ENCODE measurements around the gene FAM78A.
"Not testable (repeated sequence)": the region's sequence is repeated elsewhere in the genome, so short reads cannot be mapped to it uniquely, and the experiment has no call there.

The FAM78A gene

GRCh38 chr9:131275332-131276093, 797 bp downstream of the FAM78A start:
- Histone ChIP-seq H3K4me3 (ENCODE audit: low read length in 2 of 2) (peak overlapping the region; percentile 72 to 80), H3K9ac (ENCODE audit: low read depth in 1 of 2, low read length in 2 of 2) (peak overlapping the region; percentile 65 to 81)

DNA sequence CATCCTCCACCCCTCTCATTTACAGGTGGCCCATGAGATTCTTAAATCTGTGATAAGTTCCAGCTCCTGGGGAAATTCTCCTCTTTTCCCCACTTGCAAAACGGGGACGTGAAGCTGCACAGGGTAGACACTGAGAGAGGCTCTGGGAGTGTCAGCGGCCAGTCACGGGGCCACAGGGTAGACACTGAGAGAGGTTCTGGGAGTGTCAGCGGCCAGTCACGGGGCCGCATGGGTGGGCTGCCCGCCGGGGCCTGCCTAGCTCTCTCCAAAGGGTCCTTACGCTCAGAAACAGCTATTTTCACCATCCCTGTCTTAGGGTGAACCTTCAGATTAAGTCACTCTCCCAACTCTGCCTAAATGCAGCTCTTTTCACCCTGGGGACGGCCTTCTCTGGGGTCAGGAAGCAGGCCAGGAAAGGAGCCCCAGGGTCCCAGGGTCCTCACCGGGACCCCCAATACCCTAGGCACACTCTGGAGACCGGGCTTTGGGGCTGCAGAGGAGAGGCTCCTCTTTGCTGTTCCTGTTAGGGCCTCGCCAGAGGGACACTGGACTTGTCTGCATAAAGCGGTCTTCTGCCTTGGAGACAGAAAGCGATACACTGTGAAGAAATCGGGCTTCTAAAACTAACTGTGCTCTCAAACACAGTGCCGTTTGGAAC, 1.5 kb downstream of the FAM78A start:
- peaks cover 7 to 10% of the 10 kb centered on the region in 2 donors for H3K27me3 ChIP-seq (ENCODE audit: control insufficient read depth in 2 of 2, insufficient read depth in 2 of 2, low read length in 2 of 2)
- no peaks in the 10 kb centered on the region for H3K9me3 ChIP-seq (ENCODE audit: control insufficient read depth in 2 of 2, low read length in 2 of 2)
- peaks cover 7 to 11% of the 10 kb centered on the region in 2 donors for H3K4me1 ChIP-seq (ENCODE audit: control insufficient read depth in 2 of 2, insufficient read depth in 2 of 2, low read length in 2 of 2)
- peak overlapping the region; percentile 65 to 81 for H3K9ac ChIP-seq (ENCODE audit: low read depth in 1 of 2, low read length in 2 of 2)
- H3K36me3 ChIP-seq (ENCODE audit: control insufficient read depth in 2 of 2, insufficient read depth in 2 of 2, low read length in 2 of 2): no peaks in the 10 kb centered on the region
- H3K27ac ChIP-seq (ENCODE audit: low read depth in 2 of 2, low read length in 2 of 2): peak overlapping the region; percentile 62 to 79
- H3K4me3 ChIP-seq (ENCODE audit: low read length in 2 of 2): peak overlapping the region; percentile 72 to 80

More at GRCh38 chr9:131275332-131276093, 797 bp downstream of the FAM78A start:
- H3K27me3 ChIP-seq (ENCODE audit: control insufficient read depth in 2 of 2, insufficient read depth in 2 of 2, low read length in 2 of 2): peaks cover 9 to 12% of the 10 kb centered on the region in 2 donors
- no peaks in the 10 kb centered on the region for H3K36me3 ChIP-seq (ENCODE audit: control insufficient read depth in 2 of 2, insufficient read depth in 2 of 2, low read length in 2 of 2)
- H3K27ac ChIP-seq (ENCODE audit: low read depth in 2 of 2, low read length in 2 of 2): peak overlapping the region; percentile 62 to 79
- H3K4me1 ChIP-seq (ENCODE audit: control insufficient read depth in 2 of 2, insufficient read depth in 2 of 2, low read length in 2 of 2): peaks cover 7 to 9% of the 10 kb centered on the region in 2 donors
- H3K9me3 ChIP-seq (ENCODE audit: control insufficient read depth in 2 of 2, low read length in 2 of 2): no peaks in the 10 kb centered on the region

DNA sequence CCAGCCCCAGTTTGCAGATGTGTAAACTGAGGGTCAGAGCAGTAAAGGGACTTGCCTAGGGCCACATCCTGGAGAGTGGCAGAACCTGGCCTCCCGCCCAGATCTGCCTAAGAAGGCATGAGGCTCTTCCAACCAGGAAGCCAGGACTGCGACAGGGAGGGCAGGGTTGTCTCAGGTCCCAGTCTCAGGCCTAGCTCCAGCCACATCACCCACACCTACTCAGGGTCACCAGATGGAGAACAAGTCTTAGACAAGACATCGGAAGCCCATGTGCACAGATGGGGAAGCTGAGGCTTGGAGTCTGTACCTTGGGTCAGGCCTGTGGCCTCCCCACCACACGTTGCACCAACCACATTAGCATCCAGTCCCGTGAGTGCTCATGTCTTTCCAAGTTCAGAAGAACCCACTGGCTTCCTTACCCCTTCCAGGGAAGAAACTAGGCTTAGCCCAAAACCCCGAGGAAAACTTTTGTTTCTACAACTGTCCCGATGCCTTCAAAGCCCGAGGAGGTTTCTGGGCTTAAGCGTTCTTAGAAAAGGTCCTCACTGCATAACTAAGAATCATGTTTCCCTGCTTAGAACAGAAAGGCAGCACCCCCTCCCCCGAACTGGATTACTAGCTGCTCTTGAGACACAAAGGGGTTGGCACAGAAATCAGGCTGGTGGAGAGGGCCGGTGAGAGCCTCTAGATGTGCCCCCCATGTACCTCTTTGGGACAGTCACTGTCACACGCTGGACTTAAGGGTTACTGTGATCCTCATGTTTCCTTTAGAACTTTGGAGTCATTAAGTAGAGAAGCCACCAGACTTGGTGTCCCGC, 2.2 kb downstream of the FAM78A start:
- Histone ChIP-seq H3K4me1 (ENCODE audit: control insufficient read depth in 2 of 2, insufficient read depth in 2 of 2, low read length in 2 of 2) (peaks cover 11% of the 10 kb centered on the region in 2 donors), H3K27me3 (ENCODE audit: control insufficient read depth in 2 of 2, insufficient read depth in 2 of 2, low read length in 2 of 2) (peaks cover 7 to 8% of the 10 kb centered on the region in 2 donors), H3K9me3 (ENCODE audit: control insufficient read depth in 2 of 2, low read length in 2 of 2) (no peaks in the 10 kb centered on the region), H3K36me3 (ENCODE audit: control insufficient read depth in 2 of 2, insufficient read depth in 2 of 2, low read length in 2 of 2) (no peaks in the 10 kb centered on the region), H3K9ac (ENCODE audit: low read depth in 1 of 2, low read length in 2 of 2) (peak overlapping the region; percentile 65 to 81), H3K27ac (ENCODE audit: low read depth in 2 of 2, low read length in 2 of 2) (peak overlapping the region; percentile 62 to 79), H3K4me3 (ENCODE audit: low read length in 2 of 2) (peak overlapping the region; percentile 72 to 80)

DNA sequence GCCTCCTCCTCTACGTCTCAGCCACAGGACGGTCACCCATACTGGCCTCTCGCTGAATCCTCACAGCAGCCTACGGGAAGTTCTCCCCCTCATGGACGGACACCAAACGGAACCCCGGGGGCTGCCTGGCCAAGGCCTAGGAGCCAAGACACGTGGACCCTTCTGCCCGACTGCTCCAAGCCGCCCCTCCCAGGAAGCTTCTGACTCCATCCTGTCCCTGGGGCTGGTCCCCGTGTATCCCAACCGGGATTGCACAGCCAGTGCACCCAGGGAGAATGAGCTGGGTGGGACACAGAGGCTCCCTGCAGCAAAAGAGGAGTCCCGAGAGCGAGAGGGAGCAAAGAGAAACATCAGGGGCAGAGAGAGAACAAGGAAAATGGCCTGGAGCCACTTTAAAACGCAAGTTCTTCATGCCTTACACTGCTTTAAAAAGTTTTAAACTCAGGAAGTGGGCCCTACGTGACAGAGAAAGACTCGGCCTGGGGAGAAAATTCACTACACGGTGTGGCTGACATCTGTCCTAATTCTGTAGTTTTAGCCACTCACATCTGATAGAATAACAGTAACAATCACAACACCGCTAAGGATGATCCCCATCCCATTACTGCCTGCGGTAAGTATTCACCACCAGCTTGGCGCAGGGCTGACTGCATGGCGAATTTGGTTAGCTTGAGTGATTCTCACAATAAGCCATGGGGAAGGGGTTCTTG, 3.0 kb downstream of the FAM78A start:
- Histone ChIP-seq H3K9ac (ENCODE audit: low read depth in 1 of 2, low read length in 2 of 2) (peak overlapping the region; percentile 38 to 74), H3K27ac (ENCODE audit: low read depth in 2 of 2, low read length in 2 of 2) (peak overlapping the region; percentile 62 to 79), H3K27me3 (ENCODE audit: control insufficient read depth in 2 of 2, insufficient read depth in 2 of 2, low read length in 2 of 2) (peaks cover 7 to 8% of the 10 kb centered on the region in 2 donors), H3K9me3 (ENCODE audit: control insufficient read depth in 2 of 2, low read length in 2 of 2) (no peaks in the 10 kb centered on the region), H3K4me3 (ENCODE audit: low read length in 2 of 2) (peak overlapping the region; percentile 72 to 80), H3K4me1 (ENCODE audit: control insufficient read depth in 2 of 2, insufficient read depth in 2 of 2, low read length in 2 of 2) (peaks cover 6 to 7% of the 10 kb centered on the region in 2 donors), H3K36me3 (ENCODE audit: control insufficient read depth in 2 of 2, insufficient read depth in 2 of 2, low read length in 2 of 2) (no peaks in the 10 kb centered on the region)

GRCh38 chr9:131272212-131272611, 4.1 kb downstream of the FAM78A start:
- H3K36me3 ChIP-seq (ENCODE audit: control insufficient read depth in 2 of 2, insufficient read depth in 2 of 2, low read length in 2 of 2): no peaks in the 10 kb centered on the region
- no peak overlapping the region for H3K9ac ChIP-seq (ENCODE audit: low read depth in 1 of 2, low read length in 2 of 2)
- peaks cover 7 to 8% of the 10 kb centered on the region in 2 donors for H3K27me3 ChIP-seq (ENCODE audit: control insufficient read depth in 2 of 2, insufficient read depth in 2 of 2, low read length in 2 of 2)
- no peaks in the 10 kb centered on the region for H3K9me3 ChIP-seq (ENCODE audit: control insufficient read depth in 2 of 2, low read length in 2 of 2)
- peak overlapping the region; percentile 23 to 58 for H3K27ac ChIP-seq (ENCODE audit: low read depth in 2 of 2, low read length in 2 of 2)
- peaks cover 4% of the 10 kb centered on the region in 2 donors for H3K4me1 ChIP-seq (ENCODE audit: control insufficient read depth in 2 of 2, insufficient read depth in 2 of 2, low read length in 2 of 2)
- peak overlapping the region in 1 of 2 donors; percentile 20 for H3K4me3 ChIP-seq (ENCODE audit: low read length in 2 of 2)

- H3K4me3 ChIP-seq (ENCODE audit: low read length in 2 of 2): no peak overlapping the region
- no peaks in the 10 kb centered on the region for H3K9me3 ChIP-seq (ENCODE audit: control insufficient read depth in 2 of 2, low read length in 2 of 2)
- peaks cover 4% of the 10 kb centered on the region in 2 donors for H3K4me1 ChIP-seq (ENCODE audit: control insufficient read depth in 2 of 2, insufficient read depth in 2 of 2, low read length in 2 of 2)
- no peak overlapping the region for H3K9ac ChIP-seq (ENCODE audit: low read depth in 1 of 2, low read length in 2 of 2)
- no peaks in the 10 kb centered on the region for H3K36me3 ChIP-seq (ENCODE audit: control insufficient read depth in 2 of 2, insufficient read depth in 2 of 2, low read length in 2 of 2)
- H3K27me3 ChIP-seq (ENCODE audit: control insufficient read depth in 2 of 2, insufficient read depth in 2 of 2, low read length in 2 of 2): peaks cover 7 to 8% of the 10 kb centered on the region in 2 donors
- H3K27ac ChIP-seq (ENCODE audit: low read depth in 2 of 2, low read length in 2 of 2): peak overlapping the region in 1 of 2 donors; percentile 83
These were observed 4.8 kb downstream of the FAM78A start for GRCh38 chr9:131271506-131271931.

DNA sequence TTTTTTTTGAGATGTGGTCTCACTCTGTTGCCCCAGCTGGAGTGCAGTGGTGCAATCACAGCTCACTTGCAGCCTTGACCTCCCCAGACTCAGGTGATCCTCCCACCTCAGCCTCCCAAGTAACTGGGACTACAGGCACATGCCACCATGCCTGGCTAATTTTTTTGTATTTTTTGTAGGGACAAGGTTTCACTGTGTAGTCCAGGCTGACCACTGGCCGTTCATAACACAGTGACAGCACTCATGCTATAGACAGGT, 5.4 kb downstream of the FAM78A start:
- H3K9me3 ChIP-seq (ENCODE audit: control insufficient read depth in 2 of 2, low read length in 2 of 2); H3K36me3 ChIP-seq (ENCODE audit: control insufficient read depth in 2 of 2, insufficient read depth in 2 of 2, low read length in 2 of 2); H3K4me3 ChIP-seq (ENCODE audit: low read length in 2 of 2); H3K27me3 ChIP-seq (ENCODE audit: control insufficient read depth in 2 of 2, insufficient read depth in 2 of 2, low read length in 2 of 2); H3K4me1 ChIP-seq (ENCODE audit: control insufficient read depth in 2 of 2, insufficient read depth in 2 of 2, low read length in 2 of 2); H3K9ac ChIP-seq (ENCODE audit: low read depth in 1 of 2, low read length in 2 of 2): not testable (repeated sequence)
- peak overlapping the region in 1 of 2 donors; percentile 83 for H3K27ac ChIP-seq (ENCODE audit: low read depth in 2 of 2, low read length in 2 of 2)

GRCh38 chr9:131270171-131271015, 5.9 kb downstream of the FAM78A start:
- Histone ChIP-seq H3K4me1 (ENCODE audit: control insufficient read depth in 2 of 2, insufficient read depth in 2 of 2, low read length in 2 of 2) (peaks cover 4 to 6% of the 10 kb centered on the region in 2 donors), H3K27ac (ENCODE audit: low read depth in 2 of 2, low read length in 2 of 2) (peak overlapping the region; percentile 65 to 83), H3K4me3 (ENCODE audit: low read length in 2 of 2) (peak overlapping the region in 1 of 2 donors; percentile 53), H3K27me3 (ENCODE audit: control insufficient read depth in 2 of 2, insufficient read depth in 2 of 2, low read length in 2 of 2) (peaks cover 0 to 4% of the 10 kb centered on the region in 2 donors), H3K9me3 (ENCODE audit: control insufficient read depth in 2 of 2, low read length in 2 of 2) (no peaks in the 10 kb centered on the region), H3K9ac (ENCODE audit: low read depth in 1 of 2, low read length in 2 of 2) (peak overlapping the region in 1 of 2 donors; percentile 47), H3K36me3 (ENCODE audit: control insufficient read depth in 2 of 2, insufficient read depth in 2 of 2, low read length in 2 of 2) (no peaks in the 10 kb centered on the region)
